Transverse colon (tissue), 3 donors: ENCODE measurements around the gene KLF13.

ENCODE experiments used
- CTCF ChIP-seq, 5 experiments: fragments of 200-600 bp in 3 of 5; fragments of 450-650 bp in 2 of 5; sonication (generic) in 3 of 5; IDR thresholded peaks; 1 replicate in 2 of 5; 2 replicates in 3 of 5; pipeline ENCODE4 v1.5.1; 2016 to 2017; ENCODE audit warnings: antibody characterized with exemption in 5 of 5, inconsistent platforms in 3 of 5, mild to moderate bottlenecking in 2 of 5, moderate library complexity in 1 of 5
- POLR2A ChIP-seq: fragments of 450-650 bp; IDR thresholded peaks from one replicate; pipeline ENCODE4 v1.6.1; 2016; ENCODE audit warnings: antibody characterized with exemption, mild to moderate bottlenecking, moderate library complexity

GRCh38 chr15:31374489-31374888 is 47.9 kb downstream of the KLF13 start:
- TF ChIP-seq CTCF (IDR thresholded peaks at IDR 0.05) (no peak), POLR2A (no peak)
